A549 (cell line): ENCODE results near the gene IFI44L.

Source experiments
- EP300 ChIP-seq, 2 experiments: fragments of >200 bp; sonication (Bioruptor Twin); formaldehyde crosslinking; IDR thresholded peaks; 2 replicates in 1 of 2; 3 replicates in 1 of 2; pipeline ENCODE4 v1.6.1; 2016 to 2017
- MAX ChIP-seq: IDR thresholded peaks from 2 replicates; pipeline ENCODE4 v1.6.1; 2012

DNA sequence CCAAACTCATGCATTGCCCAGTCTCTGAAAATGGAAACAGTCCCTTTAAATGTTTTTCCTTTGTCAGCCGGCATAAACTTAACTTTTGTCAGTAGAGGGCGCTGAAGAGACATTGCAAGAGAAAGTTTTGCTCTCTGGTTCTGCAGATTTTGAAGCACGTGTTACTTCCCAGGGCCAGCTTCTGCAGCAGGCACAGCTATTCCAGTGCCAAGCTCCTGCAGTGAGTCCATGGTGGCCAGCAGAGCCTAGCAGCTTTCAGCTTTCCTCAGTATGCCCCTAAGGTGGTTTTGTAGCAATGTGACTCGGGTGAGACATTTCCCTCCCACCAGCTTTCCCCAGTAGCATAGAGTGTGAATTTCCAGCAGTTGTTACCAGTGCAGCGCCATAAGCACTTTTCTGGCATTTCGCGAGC is 2.6 kb upstream of the IFI44L start:
- TF ChIP-seq MAX, result peak; percentile 69
- no peak for TF ChIP-seq EP300 (IDR thresholded peaks at IDR 0.05)
